HG03354 (cell line): ENCODE measurements around the gene PRELID3B.

Experiments used
- ATAC-seq: cut with Tn5 transposase; IDR thresholded peaks from one replicate; pipeline ENCODE4 v1.9.1; 2021; ENCODE audit warnings: mild to moderate bottlenecking; ENCODE audit not compliant: unreplicated experiment, poor library complexity, severe bottlenecking

PRELID3B gene

GRCh38 chr20:58985656-58986055 lies 56.9 kb downstream of the PRELID3B start:
- no peak for ATAC-seq

GRCh38 chr20:58984691-58985090 lies 57.9 kb downstream of the PRELID3B start:
- ATAC-seq = no peak
